NCI-H2171 (cell line): ENCODE measurements around the gene TMEM191C.
"Not testable (repeated sequence)": the region's sequence is repeated elsewhere in the genome, so short reads cannot be mapped to it uniquely, and the experiment has no call there.

Experiments used
- DNase-seq: peaks from one replicate; lab custom pipeline; 2025; lab: John Stamatoyannopoulos, UW

TMEM191C gene

GRCh38 chr22:21473664-21474063 lies 6.5 kb downstream of the TMEM191C start:
- DNase-seq, result not testable (repeated sequence)

- DNase-seq, result not testable (repeated sequence)
Measured at GRCh38 chr22:21484039-21484438, 16.9 kb downstream of the TMEM191C start.

GRCh38 chr22:21487723-21488122 lies 20.5 kb downstream of the TMEM191C start:
- not testable (repeated sequence) for DNase-seq

GRCh38 chr22:21489149-21489680 lies 22.0 kb downstream of the TMEM191C start:
- DNase-seq, result not testable (repeated sequence)

- not testable (repeated sequence) for DNase-seq
Measured at GRCh38 chr22:21490556-21490955, 23.4 kb downstream of the TMEM191C start.

- DNase-seq, result not testable (repeated sequence)
Measured at GRCh38 chr22:21492271-21492670, 25.1 kb downstream of the TMEM191C start.

- not testable (repeated sequence) for DNase-seq
Measured at GRCh38 chr22:21493789-21494782, 26.9 kb downstream of the TMEM191C start.

- DNase-seq, result not testable (repeated sequence)
Measured at GRCh38 chr22:21497984-21498383, 30.8 kb downstream of the TMEM191C start.

- DNase-seq, result not testable (repeated sequence)
Measured at GRCh38 chr22:21498489-21498888, 31.3 kb downstream of the TMEM191C start.

- not testable (repeated sequence) for DNase-seq
Measured at GRCh38 chr22:21499623-21500506, 32.7 kb downstream of the TMEM191C start.

GRCh38 chr22:21510397-21510796 lies 43.2 kb downstream of the TMEM191C start:
- not testable (repeated sequence) for DNase-seq

- DNase-seq, result not testable (repeated sequence)
Measured at GRCh38 chr22:21512022-21512421, 44.8 kb downstream of the TMEM191C start.

GRCh38 chr22:21514117-21514516 lies 46.9 kb downstream of the TMEM191C start:
- DNase-seq, result not testable (repeated sequence)

- DNase-seq, result not testable (repeated sequence)
Measured at GRCh38 chr22:21515234-21515633, 48.0 kb downstream of the TMEM191C start.

- not testable (repeated sequence) for DNase-seq
Measured at GRCh38 chr22:21516522-21516921, 49.3 kb downstream of the TMEM191C start.

GRCh38 chr22:21516970-21517764 lies 50.0 kb downstream of the TMEM191C start:
- not testable (repeated sequence) for DNase-seq
